ENCODE data around the gene PDIA5.

The PDIA5 gene

GRCh38 chr3:123072564-123072963 lies 5.7 kb downstream of the PDIA5 start:
- DNase-seq: no peak

- DNase-seq: no peak
These were observed 8.5 kb downstream of the PDIA5 start for GRCh38 chr3:123075359-123075758.

GRCh38 chr3:123076112-123076495 lies 9.3 kb downstream of the PDIA5 start:
- no peak for DNase-seq

- no peak for DNase-seq
These were observed 9.9 kb downstream of the PDIA5 start for GRCh38 chr3:123076496-123077418.

DNA sequence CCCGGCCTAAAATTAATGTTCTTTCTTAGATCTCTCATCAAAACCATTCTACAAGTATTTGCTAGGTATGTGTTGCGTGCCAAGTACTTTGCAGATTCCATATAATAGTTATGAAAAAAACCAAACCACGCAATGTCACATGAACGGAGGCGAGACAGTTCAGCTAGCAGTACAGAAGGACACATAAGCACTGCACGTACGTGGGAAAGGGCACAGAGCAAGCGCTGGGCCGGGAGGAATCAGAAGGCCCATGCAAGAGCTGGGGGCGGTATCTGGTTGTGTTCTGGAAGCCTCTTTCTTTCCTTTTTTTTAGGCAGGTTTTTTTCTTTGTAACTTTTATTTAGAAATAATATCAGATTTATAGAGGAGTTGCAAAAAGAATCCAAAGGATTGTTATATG lies 11.3 kb downstream of the PDIA5 start:
- no peak for DNase-seq

- DNase-seq: no peak
These were observed 14.2 kb downstream of the PDIA5 start for GRCh38 chr3:123080864-123081562.

DNA sequence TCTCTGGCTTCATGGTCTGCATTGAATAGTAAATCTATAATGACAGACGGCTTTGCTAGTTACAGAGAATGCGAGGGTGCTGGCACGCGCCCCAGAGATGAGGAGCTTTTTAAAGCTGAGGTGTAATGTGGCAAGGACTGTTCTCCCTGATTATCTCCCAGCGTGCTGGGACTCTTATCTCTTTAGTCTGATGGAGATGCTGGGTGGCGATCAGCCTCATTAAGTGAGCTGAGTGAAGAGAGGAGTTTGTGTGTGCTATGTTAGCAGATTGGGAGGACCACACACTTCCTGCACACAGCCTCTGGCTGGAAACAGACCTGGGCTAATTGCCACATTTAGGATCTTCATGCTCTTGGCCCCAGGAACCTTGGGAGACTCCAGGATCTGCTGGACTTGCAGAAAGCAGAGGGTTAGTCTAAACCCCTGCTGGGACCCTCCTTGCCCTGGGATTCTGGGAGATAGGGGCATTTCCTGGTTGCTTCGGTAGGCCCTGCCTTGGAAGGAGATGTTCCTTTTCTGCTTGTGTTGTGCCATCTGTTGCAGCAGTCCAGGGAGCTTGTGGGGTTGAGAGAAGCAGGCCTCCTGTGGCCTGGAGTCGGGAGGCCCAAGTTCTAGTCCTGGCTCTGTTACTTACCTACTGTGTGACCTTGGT lies 15.0 kb downstream of the PDIA5 start:
- DNase-seq: no peak

DNA sequence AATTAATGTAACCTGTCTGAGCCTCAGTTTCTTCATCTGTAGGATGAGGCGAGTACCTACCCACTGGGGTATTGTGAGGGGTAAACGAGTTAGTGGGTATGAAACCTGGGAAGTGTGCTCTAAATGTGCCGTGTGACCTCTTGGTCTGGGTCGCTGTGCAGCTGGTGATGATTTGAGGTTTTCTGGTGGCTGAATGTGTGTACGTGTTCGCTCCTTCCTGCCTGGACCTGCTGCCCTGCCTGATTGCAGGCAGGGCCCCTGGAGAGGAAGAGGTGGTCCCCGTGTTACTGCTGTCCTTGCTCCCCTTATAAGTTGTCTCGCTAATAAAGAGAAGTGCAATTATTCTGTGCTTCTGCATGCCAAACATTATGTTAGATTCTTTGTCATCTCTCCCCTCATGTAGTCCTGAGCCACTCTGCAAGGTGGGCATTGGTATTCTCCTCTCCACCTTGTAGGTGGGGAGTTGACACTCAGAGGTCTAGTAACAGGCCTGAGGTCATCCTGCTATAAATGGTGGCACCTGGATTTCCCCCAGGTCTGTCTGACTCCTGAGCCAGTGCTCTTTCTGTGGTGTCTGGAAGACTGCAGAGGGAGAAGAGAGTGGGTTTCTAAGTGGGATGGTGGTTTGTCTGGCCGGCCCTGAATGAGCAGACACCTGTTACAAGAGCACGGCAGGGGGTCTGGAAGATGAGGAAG lies 15.7 kb downstream of the PDIA5 start:
- no peak for DNase-seq

- no peak for DNase-seq
These were observed 16.7 kb downstream of the PDIA5 start for GRCh38 chr3:123083383-123084124.

- no peak for DNase-seq
These were observed 17.4 kb downstream of the PDIA5 start for GRCh38 chr3:123084192-123084591.

DNA sequence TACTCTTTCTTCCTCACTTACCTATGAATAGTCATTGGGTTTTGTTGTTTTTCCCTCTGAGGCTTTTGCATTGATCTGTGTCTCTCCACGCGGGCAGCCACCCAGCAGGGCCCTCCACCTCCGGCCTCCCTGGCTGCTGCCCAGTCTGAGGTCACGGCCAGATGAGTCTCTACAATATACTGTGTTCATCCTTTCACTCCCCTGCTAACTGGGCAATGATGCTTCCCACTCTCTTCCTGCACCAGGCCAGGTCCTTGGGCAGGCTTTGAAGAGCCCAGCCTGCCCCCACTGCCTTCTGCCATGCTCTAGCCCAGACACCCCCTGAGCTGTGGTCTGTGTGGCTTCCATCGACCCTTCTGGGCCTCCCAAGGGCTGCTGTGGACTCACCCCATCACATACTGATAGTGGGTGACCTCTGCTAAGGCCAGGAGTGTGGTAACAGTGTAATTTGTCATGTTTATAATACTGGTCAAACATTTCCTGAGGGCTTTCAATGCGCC lies 18.0 kb downstream of the PDIA5 start:
- DNase-seq: no peak

- no peak for DNase-seq
These were observed 18.6 kb downstream of the PDIA5 start for GRCh38 chr3:123085293-123085931.

- DNase-seq: no peak
These were observed 19.3 kb downstream of the PDIA5 start for GRCh38 chr3:123085932-123086627.

DNA sequence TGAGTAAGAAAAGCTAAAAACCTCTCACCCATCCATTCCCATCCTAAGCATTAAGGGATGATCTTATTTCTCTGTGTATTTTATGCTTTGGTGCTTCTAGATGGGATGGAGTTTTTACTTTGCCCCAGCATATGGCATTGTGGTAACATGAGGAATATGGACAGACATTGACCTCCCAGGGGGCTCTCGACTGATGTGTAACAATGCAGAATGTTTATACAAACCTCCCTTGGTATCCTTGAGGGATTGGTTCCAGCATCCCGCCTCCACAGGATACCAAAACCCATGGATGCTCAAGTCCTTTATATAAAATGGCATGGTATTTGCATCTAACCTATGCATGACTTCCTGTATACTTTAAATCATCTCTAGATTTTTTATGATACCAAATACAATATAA lies 21.6 kb downstream of the PDIA5 start:
- DNase-seq: no peak

- DNase-seq: no peak
These were observed 22.9 kb downstream of the PDIA5 start for GRCh38 chr3:123089611-123090331.

GRCh38 chr3:123090728-123091531 lies 24.1 kb downstream of the PDIA5 start:
- DNase-seq: no peak

- DNase-seq: no peak
These were observed 25.4 kb downstream of the PDIA5 start for GRCh38 chr3:123092243-123092642.

GRCh38 chr3:123093696-123094095 lies 26.9 kb downstream of the PDIA5 start:
- no peak for DNase-seq
